Activated CD4-positive, alpha-beta T cell treated with anti-CD3 and anti-CD28 coated beads for 36 hours (primary cell): Measurements from ENCODE around the gene ADGRG3. TPM values are rescaled to one million over a fixed set of nuclear protein-coding genes. Genes with fewer than 3 reads are reported as not detected.

ENCODE experiments used
- ATAC-seq: fragments of 200-7000 bp; cut with Tn5 transposase; one replicate; pipeline ENCODE4 v1.10.0; 2021; ENCODE audit warnings: mild to moderate bottlenecking, moderate library complexity
- CTCF ChIA-PET: fragments of 350-600 bp; sonication (Branson Sonifier 250); formaldehyde crosslinking; loops from one replicate; lab custom pipeline; 2021; ENCODE audit warnings: antibody characterized with exemption; lab: Charles Lee
- POLR2A ChIA-PET: fragments of 350-600 bp; sonication (Branson Sonifier 250); formaldehyde crosslinking; loops from one replicate; lab custom pipeline; 2021; ENCODE audit warnings: antibody characterized with exemption, inconsistent platforms; lab: Charles Lee
- DNase-seq: peaks from one replicate; pipeline ENCODE4 v3.0.0-alpha.2; 2020
- H3K27ac Mint-ChIP-seq: one replicate; pipeline ENCODE4 v1.8.0; 2021; ENCODE audit warnings: mixed read lengths
- H3K27me3 Mint-ChIP-seq: one replicate; pipeline ENCODE4 v1.8.0; 2021; ENCODE audit warnings: mixed read lengths
- H3K36me3 Mint-ChIP-seq: one replicate; pipeline ENCODE4 v1.8.0; 2021; ENCODE audit warnings: low read depth, mixed read lengths
- H3K4me1 Mint-ChIP-seq: one replicate; pipeline ENCODE4 v1.8.0; 2021; ENCODE audit warnings: mixed read lengths
- H3K4me3 Mint-ChIP-seq: one replicate; pipeline ENCODE4 v1.8.0; 2021; ENCODE audit warnings: mild to moderate bottlenecking, moderate library complexity, mixed read lengths
- H3K9me3 Mint-ChIP-seq: one replicate; pipeline ENCODE4 v1.8.0; 2021; ENCODE audit warnings: low read depth, mixed read lengths
- intact Hi-C, 2 experiments: fragments of 100-400 bp; cut with DNase I in 1 of 2; cut with micrococcal nuclease in 1 of 2; formaldehyde crosslinking; loops; one replicate each; pipeline versions ENCODE4 v1.14.2 to v1.15.1; 2022 to 2024; cut with DNase I, micrococcal nuclease
- total RNA-seq, 2 experiments: library from RNA; stranded (reverse); gene quantifications; one replicate each; pipeline ENCODE4 v1.2.3, GENCODE V29; 2021

The ADGRG3 gene
- total RNA-seq, 2 experiments from 2014 or later, result not detected

GRCh38 chr16:57658878-57659674, 9.0 kb upstream of the ADGRG3 start:
- ATAC-seq, result no peak
- H3K4me3 Mint-ChIP-seq, result no peak overlapping the region
- CTCF ChIA-PET, result interaction anchor here (0.8 kb wide), 1 partner anchor 64 kb away, joined by 5 read pairs; no protein-coding TSS in a partner anchor
- no peaks in the 10 kb centered on the region for H3K27me3 Mint-ChIP-seq
- H3K9me3 Mint-ChIP-seq, result no peaks in the 10 kb centered on the region
- POLR2A ChIA-PET, result no interaction called here
- H3K27ac Mint-ChIP-seq, result no peak overlapping the region
- H3K4me1 Mint-ChIP-seq, result no peaks in the 10 kb centered on the region
- DNase-seq, result no peak
- no peaks in the 10 kb centered on the region for H3K36me3 Mint-ChIP-seq
- intact Hi-C loops, result no loop called here

DNA sequence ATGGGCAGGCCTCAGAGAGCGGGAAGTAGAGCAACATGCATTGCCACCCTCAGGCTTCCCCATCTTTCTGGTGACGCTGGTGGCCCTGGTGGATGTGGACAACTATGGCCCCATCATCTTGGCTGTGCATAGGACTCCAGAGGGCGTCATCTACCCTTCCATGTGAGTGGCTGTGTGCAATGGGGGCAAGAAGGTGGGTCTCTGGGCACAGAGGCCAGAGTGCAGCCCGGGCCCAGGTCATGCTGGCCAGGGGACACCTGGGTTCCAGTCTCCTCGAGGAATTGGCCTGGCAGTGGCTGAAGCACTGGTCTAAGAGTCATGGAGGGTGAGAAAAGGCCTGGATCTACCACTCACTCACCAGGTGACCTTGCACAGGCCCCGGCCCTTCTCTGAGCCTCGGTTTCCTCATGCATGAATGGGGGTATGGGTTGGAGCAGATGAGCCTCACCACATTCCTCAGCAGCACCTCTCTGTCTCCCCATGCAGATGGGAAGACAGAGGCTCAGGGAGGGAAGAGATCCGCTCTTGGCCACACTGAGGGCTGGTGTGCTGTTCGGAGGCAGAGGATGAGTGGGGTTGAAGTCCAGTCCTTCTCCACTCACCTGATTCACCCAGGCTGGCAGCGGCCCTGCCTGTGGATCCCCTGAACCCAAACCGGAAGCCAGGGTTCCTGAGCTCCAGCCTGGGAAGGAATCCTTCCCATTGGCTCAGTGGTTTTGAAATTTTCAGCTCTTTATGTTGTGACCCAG, 7.2 kb upstream of the ADGRG3 start:
- no peak for ATAC-seq
- ChIA-PET POLR2A (no interaction called here), CTCF (interaction anchor here (1.0 kb wide), 1 partner anchor 12 kb away, joined by 3 read pairs; no protein-coding TSS in a partner anchor)
- no peaks in the 10 kb centered on the region for H3K4me1 Mint-ChIP-seq
- no peaks in the 10 kb centered on the region for H3K9me3 Mint-ChIP-seq
- H3K4me3 Mint-ChIP-seq, result no peak overlapping the region
- intact Hi-C loops, result no loop called here
- H3K27me3 Mint-ChIP-seq, result no peaks in the 10 kb centered on the region
- H3K27ac Mint-ChIP-seq, result no peak overlapping the region
- DNase-seq, result no peak
- no peaks in the 10 kb centered on the region for H3K36me3 Mint-ChIP-seq

DNA sequence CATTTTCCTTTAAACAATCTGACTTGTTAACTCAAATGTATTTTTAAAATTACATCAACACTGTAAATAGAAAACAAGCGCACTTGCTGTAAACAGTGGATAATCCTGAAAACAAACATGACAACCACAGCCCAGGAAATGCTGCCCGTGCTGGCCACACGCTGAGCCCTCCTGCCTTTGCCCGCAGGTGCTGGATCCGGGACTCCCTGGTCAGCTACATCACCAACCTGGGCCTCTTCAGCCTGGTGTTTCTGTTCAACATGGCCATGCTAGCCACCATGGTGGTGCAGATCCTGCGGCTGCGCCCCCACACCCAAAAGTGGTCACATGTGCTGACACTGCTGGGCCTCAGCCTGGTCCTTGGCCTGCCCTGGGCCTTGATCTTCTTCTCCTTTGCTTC, 6.6 kb upstream of the ADGRG3 start:
- Mint-ChIP-seq H3K9me3 (no peaks in the 10 kb centered on the region), H3K27ac (no peak overlapping the region), H3K27me3 (no peaks in the 10 kb centered on the region), H3K4me1 (no peaks in the 10 kb centered on the region), H3K4me3 (no peak overlapping the region), H3K36me3 (no peaks in the 10 kb centered on the region)
- intact Hi-C loops, result no loop called here
- CTCF ChIA-PET, result interaction anchor here (1.0 kb wide), 1 partner anchor 11 kb away, joined by 3 read pairs; no protein-coding TSS in a partner anchor
- DNase-seq, result no peak
- ATAC-seq, result no peak
- POLR2A ChIA-PET, result no interaction called here

- CTCF ChIA-PET, result interaction anchor here (0.7 to 1.0 kb wide), 2 partner anchors 10 to 129 kb away, joined by 3 to 4 read pairs; no protein-coding TSS in a partner anchor
- ATAC-seq, result no peak
These were observed 5.9 kb upstream of the ADGRG3 start for GRCh38 chr16:57661936-57662906.

DNA sequence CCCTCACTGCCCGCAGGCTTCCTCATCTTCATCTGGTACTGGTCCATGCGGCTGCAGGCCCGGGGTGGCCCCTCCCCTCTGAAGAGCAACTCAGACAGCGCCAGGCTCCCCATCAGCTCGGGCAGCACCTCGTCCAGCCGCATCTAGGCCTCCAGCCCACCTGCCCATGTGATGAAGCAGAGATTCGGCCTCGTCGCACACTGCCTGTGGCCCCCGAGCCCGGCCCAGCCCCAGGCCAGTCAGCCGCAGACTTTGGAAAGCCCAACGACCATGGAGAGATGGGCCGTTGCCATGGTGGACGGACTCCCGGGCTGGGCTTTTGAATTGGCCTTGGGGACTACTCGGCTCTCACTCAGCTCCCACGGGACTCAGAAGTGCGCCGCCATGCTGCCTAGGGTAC, 4.7 kb upstream of the ADGRG3 start:
- no peak for DNase-seq
- H3K9me3 Mint-ChIP-seq, result no peaks in the 10 kb centered on the region
- POLR2A ChIA-PET, result interaction anchor here (0.5 kb wide), 1 partner anchor 411 kb away, joined by 3 read pairs; no protein-coding TSS in a partner anchor
- H3K4me3 Mint-ChIP-seq, result no peak overlapping the region
- intact Hi-C loops, result no loop called here
- no peaks in the 10 kb centered on the region for H3K4me1 Mint-ChIP-seq
- no peaks in the 10 kb centered on the region for H3K36me3 Mint-ChIP-seq
- H3K27ac Mint-ChIP-seq, result no peak overlapping the region
- no peaks in the 10 kb centered on the region for H3K27me3 Mint-ChIP-seq
- CTCF ChIA-PET, result no interaction called here
- ATAC-seq, result no peak

More at GRCh38 chr16:57661936-57662906, 5.9 kb upstream of the ADGRG3 start:
- H3K4me3 Mint-ChIP-seq, result no peak overlapping the region
- no peaks in the 10 kb centered on the region for H3K4me1 Mint-ChIP-seq
- no peak overlapping the region for H3K27ac Mint-ChIP-seq
- no peaks in the 10 kb centered on the region for H3K9me3 Mint-ChIP-seq
- H3K36me3 Mint-ChIP-seq, result no peaks in the 10 kb centered on the region
- no peaks in the 10 kb centered on the region for H3K27me3 Mint-ChIP-seq
- intact Hi-C loops, result no loop called here
- POLR2A ChIA-PET, result no interaction called here
- no peak for DNase-seq

DNA sequence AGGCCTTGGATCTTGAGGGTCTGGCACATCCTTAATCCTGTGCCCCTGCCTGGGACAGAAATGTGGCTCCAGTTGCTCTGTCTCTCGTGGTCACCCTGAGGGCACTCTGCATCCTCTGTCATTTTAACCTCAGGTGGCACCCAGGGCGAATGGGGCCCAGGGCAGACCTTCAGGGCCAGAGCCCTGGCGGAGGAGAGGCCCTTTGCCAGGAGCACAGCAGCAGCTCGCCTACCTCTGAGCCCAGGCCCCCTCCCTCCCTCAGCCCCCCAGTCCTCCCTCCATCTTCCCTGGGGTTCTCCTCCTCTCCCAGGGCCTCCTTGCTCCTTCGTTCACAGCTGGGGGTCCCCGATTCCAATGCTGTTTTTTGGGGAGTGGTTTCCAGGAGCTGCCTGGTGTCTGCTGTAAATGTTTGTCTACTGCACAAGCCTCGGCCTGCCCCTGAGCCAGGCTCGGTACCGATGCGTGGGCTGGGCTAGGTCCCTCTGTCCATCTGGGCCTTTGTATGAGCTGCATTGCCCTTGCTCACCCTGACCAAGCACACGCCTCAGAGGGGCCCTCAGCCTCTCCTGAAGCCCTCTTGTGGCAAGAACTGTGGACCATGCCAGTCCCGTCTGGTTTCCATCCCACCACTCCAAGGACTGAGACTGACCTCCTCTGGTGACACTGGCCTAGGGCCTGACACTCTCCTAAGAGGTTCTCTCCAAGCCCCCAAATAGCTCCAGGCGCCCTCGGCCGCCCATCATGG, 4.0 kb upstream of the ADGRG3 start:
- intact Hi-C loops, result loop anchor here in 1 of 2 experiments (2.0 kb wide), 1 partner anchor 19 kb away; no protein-coding TSS in a partner anchor
- Mint-ChIP-seq H3K36me3 (no peaks in the 10 kb centered on the region), H3K4me1 (no peaks in the 10 kb centered on the region), H3K27me3 (no peaks in the 10 kb centered on the region), H3K9me3 (no peaks in the 10 kb centered on the region), H3K4me3 (no peak overlapping the region), H3K27ac (no peak overlapping the region)
- no peak for DNase-seq
- ATAC-seq, result no peak
- POLR2A ChIA-PET, result interaction anchor here (0.5 kb wide), 1 partner anchor 410 kb away, joined by 3 read pairs; no protein-coding TSS in a partner anchor
- CTCF ChIA-PET, result no interaction called here

DNA sequence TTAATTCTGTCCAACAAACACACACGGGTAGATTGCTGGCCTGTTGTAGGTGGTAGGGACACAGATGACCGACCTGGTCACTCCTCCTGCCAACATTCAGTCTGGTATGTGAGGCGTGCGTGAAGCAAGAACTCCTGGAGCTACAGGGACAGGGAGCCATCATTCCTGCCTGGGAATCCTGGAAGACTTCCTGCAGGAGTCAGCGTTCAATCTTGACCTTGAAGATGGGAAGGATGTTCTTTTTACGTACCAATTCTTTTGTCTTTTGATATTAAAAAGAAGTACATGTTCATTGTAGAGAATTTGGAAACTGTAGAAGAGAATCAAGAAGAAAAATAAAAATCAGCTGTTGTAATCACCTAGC, 3.5 kb upstream of the ADGRG3 start:
- DNase-seq (no peak), ATAC-seq (no peak)
- POLR2A ChIA-PET, result no interaction called here
- H3K27ac Mint-ChIP-seq, result no peak overlapping the region
- CTCF ChIA-PET, result interaction anchor here (0.9 kb wide), 1 partner anchor 89 kb away, joined by 4 read pairs; no protein-coding TSS in a partner anchor
- H3K27me3 Mint-ChIP-seq, result no peaks in the 10 kb centered on the region
- H3K9me3 Mint-ChIP-seq, result no peaks in the 10 kb centered on the region
- intact Hi-C loops, result loop anchor here in 1 of 2 experiments (2.0 kb wide), 1 partner anchor 20 kb away; no protein-coding TSS in a partner anchor
- no peak overlapping the region for H3K4me3 Mint-ChIP-seq
- no peaks in the 10 kb centered on the region for H3K4me1 Mint-ChIP-seq
- no peaks in the 10 kb centered on the region for H3K36me3 Mint-ChIP-seq

GRCh38 chr16:57665541-57665940, 2.6 kb upstream of the ADGRG3 start:
- DNase-seq, result no peak
- Mint-ChIP-seq H3K9me3 (no peaks in the 10 kb centered on the region), H3K27me3 (no peaks in the 10 kb centered on the region), H3K4me3 (no peak overlapping the region), H3K27ac (no peak overlapping the region), H3K36me3 (no peaks in the 10 kb centered on the region), H3K4me1 (no peaks in the 10 kb centered on the region)
- intact Hi-C loops, result loop anchor here in 1 of 2 experiments (2.0 kb wide), 1 partner anchor 21 kb away; no protein-coding TSS in a partner anchor
- POLR2A ChIA-PET, result no interaction called here
- no peak for ATAC-seq
- CTCF ChIA-PET, result interaction anchor here (0.9 kb wide), 1 partner anchor 90 kb away, joined by 4 read pairs; no protein-coding TSS in a partner anchor

DNA sequence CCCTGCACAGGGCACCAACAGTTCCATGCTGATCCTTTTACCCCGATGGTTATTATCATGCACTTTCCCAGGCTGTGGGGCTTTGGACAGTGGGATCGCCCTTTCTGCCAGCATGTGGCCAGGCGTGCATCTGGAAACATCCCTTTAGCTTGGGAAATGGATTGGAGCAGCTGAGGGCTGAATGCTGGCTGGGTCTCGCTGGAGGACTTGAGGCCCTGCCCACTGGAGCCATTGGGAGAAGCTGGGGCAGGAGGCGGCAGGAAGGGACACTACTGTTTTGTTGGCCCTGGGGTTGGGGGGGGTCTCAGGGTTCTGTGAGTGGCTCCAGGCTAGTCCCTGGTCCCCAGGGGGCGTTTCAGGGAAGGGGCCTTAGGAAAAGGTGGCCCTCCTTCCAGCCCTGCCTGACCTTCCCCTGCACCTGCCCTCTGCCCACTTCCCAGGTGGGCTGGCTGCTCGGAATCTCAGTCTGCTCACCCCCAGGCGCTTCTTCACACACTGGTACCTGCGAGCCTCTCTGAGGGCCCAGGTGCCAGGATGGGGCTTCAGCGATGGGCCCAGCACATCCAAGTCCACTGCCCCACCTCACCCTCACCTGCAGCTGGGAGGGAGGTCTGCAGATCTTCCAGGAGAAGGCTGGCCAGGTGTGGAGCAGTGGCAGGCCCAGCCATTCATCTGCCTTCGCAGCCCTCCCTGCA, 1.6 kb upstream of the ADGRG3 start:
- CTCF ChIA-PET, result interaction anchor here (0.6 kb wide), 2 partner anchors 12 to 185 kb away, joined by 3 read pairs; no protein-coding TSS in a partner anchor
- no peak overlapping the region for H3K4me3 Mint-ChIP-seq
- no peaks in the 10 kb centered on the region for H3K36me3 Mint-ChIP-seq
- no peaks in the 10 kb centered on the region for H3K4me1 Mint-ChIP-seq
- H3K27me3 Mint-ChIP-seq, result no peaks in the 10 kb centered on the region
- intact Hi-C loops, result no loop called here
- no peak for DNase-seq
- POLR2A ChIA-PET, result no interaction called here
- H3K9me3 Mint-ChIP-seq, result no peaks in the 10 kb centered on the region
- no peak for ATAC-seq
- no peak overlapping the region for H3K27ac Mint-ChIP-seq

GRCh38 chr16:57667048-57667525, 1.0 kb upstream of the ADGRG3 start:
- H3K4me3 Mint-ChIP-seq, result no peak overlapping the region
- intact Hi-C loops, result no loop called here
- no peaks in the 10 kb centered on the region for H3K27me3 Mint-ChIP-seq
- no peaks in the 10 kb centered on the region for H3K4me1 Mint-ChIP-seq
- H3K27ac Mint-ChIP-seq, result no peak overlapping the region
- H3K36me3 Mint-ChIP-seq, result no peaks in the 10 kb centered on the region
- DNase-seq (no peak), ATAC-seq (no peak)
- POLR2A ChIA-PET, result no interaction called here
- no peaks in the 10 kb centered on the region for H3K9me3 Mint-ChIP-seq
- CTCF ChIA-PET, result no interaction called here
